ENCODE data around the gene MAGI1. TPM values are rescaled to one million over a fixed set of nuclear protein-coding genes. Genes with fewer than 3 reads are reported as not detected.

The MAGI1 gene
- total RNA-seq, 6 donors from 2014 or later: 33.0 to 72.9 (median 62.4) TPM

DNA sequence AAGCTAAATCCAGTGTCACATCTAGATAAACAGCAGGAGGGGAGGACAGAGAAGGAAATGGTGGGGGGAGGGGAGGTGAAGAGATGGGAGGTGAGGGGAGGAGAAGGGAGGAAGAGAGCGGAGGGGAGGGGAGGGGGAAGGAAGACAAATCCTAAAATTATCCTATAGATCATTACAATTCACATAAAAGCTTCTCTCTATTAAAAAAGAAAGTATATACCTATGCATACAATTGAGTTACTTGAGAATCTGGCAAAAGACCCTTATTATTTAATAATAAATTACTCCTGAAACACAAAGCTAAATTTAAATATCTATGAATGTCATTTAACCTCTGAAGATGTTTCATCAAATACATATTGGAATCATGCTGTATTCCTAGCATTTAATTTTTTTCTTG is 303.9 kb downstream of the MAGI1 start:
- no peak overlapping the region for H3K4me3 ChIP-seq
- H3K9me3 ChIP-seq: no peaks in the 10 kb centered on the region
- TF ChIP-seq POLR2A (IDR thresholded peaks at IDR 0.05) (no peak), POLR2AphosphoS5 (IDR thresholded peaks at IDR 0.05) (no peak), EP300 (IDR thresholded peaks at IDR 0.05) (no peak)
- TF ChIP-seq, protein P1, sequence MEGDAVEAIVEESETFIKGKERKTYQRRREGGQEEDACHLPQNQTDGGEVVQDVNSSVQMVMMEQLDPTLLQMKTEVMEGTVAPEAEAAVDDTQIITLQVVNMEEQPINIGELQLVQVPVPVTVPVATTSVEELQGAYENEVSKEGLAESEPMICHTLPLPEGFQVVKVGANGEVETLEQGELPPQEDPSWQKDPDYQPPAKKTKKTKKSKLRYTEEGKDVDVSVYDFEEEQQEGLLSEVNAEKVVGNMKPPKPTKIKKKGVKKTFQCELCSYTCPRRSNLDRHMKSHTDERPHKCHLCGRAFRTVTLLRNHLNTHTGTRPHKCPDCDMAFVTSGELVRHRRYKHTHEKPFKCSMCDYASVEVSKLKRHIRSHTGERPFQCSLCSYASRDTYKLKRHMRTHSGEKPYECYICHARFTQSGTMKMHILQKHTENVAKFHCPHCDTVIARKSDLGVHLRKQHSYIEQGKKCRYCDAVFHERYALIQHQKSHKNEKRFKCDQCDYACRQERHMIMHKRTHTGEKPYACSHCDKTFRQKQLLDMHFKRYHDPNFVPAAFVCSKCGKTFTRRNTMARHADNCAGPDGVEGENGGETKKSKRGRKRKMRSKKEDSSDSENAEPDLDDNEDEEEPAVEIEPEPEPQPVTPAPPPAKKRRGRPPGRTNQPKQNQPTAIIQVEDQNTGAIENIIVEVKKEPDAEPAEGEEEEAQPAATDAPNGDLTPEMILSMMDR (IDR thresholded peaks at IDR 0.05): no peak
- no peaks in the 10 kb centered on the region for H3K27me3 ChIP-seq
- WGBS, 2 donors: 77 to 85% methylated on average over 1 of the region's 1 CpG
- ATAC-seq (ENCODE audit: low FRiP score in 2 of 2) (no peak), DNase-seq (no peak)
- no peaks in the 10 kb centered on the region for H3K36me3 ChIP-seq
- H3K4me1 ChIP-seq: peaks cover 0 to 10% (median 2%) of the 10 kb centered on the region in 4 donors
- no peak overlapping the region for H3K27ac ChIP-seq

DNA sequence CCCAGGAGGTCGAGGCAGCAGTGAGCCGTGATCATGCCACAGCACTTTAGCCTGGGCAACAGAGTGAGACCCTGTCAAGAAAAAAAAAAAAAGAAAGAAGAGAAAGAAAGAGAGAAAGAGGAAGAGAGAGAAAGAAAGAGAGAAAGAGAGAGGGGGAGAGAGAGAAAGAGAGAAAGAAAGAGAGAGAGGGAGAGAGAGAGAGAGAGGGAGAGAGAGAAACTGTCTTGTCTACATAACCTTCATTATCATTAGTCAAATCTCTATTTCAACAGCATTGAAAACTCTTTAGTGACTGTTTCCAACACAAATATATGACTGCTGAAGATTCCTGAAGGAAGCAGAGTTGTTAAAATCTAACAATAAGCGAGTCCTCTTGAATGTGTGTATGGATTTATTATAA is 304.3 kb downstream of the MAGI1 start:
- peaks cover 0 to 14% (median 4%) of the 10 kb centered on the region in 4 donors for H3K4me1 ChIP-seq
- H3K36me3 ChIP-seq: no peaks in the 10 kb centered on the region
- H3K27me3 ChIP-seq: no peaks in the 10 kb centered on the region
- TF ChIP-seq POLR2AphosphoS5 (IDR thresholded peaks at IDR 0.05) (no peak), EP300 (IDR thresholded peaks at IDR 0.05) (no peak), POLR2A (IDR thresholded peaks at IDR 0.05) (no peak)
- TF ChIP-seq, protein P1 (IDR thresholded peaks at IDR 0.05): no peak
- WGBS, 2 donors: 72 to 78% methylated on average over 3 of the region's 3 CpGs
- no peak overlapping the region for H3K4me3 ChIP-seq
- H3K9me3 ChIP-seq: no peaks in the 10 kb centered on the region
- DNase-seq (no peak), ATAC-seq (ENCODE audit: low FRiP score in 2 of 2) (no peak)
- no peak overlapping the region for H3K27ac ChIP-seq

DNA sequence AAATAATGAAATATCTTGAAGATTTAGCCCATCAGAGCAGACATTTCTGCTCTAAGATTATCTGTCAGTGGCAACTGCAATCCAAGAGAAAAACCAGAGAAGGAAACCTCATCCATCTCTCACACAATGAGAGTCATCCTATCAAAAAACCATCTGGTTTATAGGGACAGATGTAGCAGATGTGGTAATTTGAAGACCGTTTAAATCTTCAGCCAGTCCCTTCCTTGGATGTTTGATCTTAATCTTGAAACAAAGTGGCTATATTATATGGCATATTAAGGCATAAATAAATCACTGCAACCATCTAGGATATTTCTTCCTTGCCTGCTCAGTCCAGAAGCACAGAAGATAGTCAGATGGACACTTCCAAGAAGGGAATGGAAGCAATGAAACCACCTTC is 305.3 kb downstream of the MAGI1 start:
- Histone ChIP-seq H3K4me3 (no peak overlapping the region), H3K36me3 (no peaks in the 10 kb centered on the region), H3K9me3 (no peaks in the 10 kb centered on the region), H3K27me3 (no peaks in the 10 kb centered on the region), H3K4me1 (peaks cover 0 to 18% (median 6%) of the 10 kb centered on the region in 4 donors), H3K27ac (no peak overlapping the region)
- TF ChIP-seq POLR2AphosphoS5 (IDR thresholded peaks at IDR 0.05): no peak
- TF ChIP-seq POLR2A (IDR thresholded peaks at IDR 0.05): no peak
- TF ChIP-seq, protein P1 (IDR thresholded peaks at IDR 0.05): no peak
- no peak for TF ChIP-seq EP300 (IDR thresholded peaks at IDR 0.05)
- WGBS, 2 donors: 50 to 67% methylated on average over 1 of the region's 1 CpG
- DNase-seq (no peak), ATAC-seq (ENCODE audit: low FRiP score in 2 of 2) (no peak)

DNA sequence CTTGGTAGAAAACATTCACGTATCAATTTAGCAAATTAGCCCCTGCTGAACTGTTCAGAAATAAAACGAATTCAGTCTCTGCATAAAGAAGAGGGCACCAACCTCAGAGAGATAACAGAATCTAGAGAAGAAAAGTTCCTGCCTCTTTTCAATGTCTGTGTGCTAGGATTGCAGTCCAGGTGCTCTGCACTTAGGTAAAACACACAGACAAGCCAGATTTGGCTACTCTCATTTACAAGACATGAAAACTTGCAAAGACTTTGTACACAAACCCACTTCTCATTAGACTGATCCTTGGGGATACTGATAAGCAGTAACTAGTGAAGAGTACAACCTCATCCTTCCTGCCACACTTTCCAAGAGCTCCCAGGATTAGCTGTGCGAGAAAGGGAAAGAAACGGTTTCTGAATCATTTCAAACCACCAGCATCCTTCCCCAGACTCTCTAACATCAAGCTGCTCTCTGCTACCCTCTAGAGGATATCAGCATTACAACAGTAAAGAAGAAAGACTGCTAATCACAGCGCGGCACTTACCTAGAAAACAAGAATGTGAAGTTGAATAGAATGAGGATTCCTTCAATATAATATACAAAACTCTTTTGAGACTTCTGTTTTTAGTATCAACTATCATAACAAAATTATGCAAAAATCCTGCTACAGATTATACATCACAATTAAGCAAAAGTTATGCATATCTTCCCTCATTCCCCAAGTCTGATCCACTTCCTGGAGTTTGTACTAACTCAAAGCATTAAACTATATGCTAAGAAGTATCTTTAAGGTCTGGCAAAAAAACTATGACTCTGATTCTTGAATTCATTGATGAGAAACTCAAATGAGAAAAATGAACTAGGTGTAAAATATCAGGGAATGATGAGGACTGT is 306.4 kb downstream of the MAGI1 start:
- H3K27ac ChIP-seq: no peak overlapping the region
- no peak for DNase-seq
- 35% methylated on average over 6 of the region's 6 CpGs for WGBS, 2 donors
- H3K4me1 ChIP-seq: peaks cover 0 to 18% (median 6%) of the 10 kb centered on the region in 4 donors
- H3K4me3 ChIP-seq: no peak overlapping the region
- no peaks in the 10 kb centered on the region for H3K36me3 ChIP-seq
- TF ChIP-seq POLR2AphosphoS5 (IDR thresholded peaks at IDR 0.05) (no peak), POLR2A (IDR thresholded peaks at IDR 0.05) (no peak), EP300 (IDR thresholded peaks at IDR 0.05) (no peak)
- TF ChIP-seq, protein P1 (IDR thresholded peaks at IDR 0.05): peak; percentile 33 to 70 (median 58)
- H3K27me3 ChIP-seq: no peaks in the 10 kb centered on the region
- peak; percentile 70 to 84 for ATAC-seq (ENCODE audit: low FRiP score in 2 of 2)
- no peaks in the 10 kb centered on the region for H3K9me3 ChIP-seq
